GM12878 (cell line): ENCODE results near the gene PDE1C. TPM values are rescaled to one million over a fixed set of nuclear protein-coding genes. Genes with fewer than 3 reads are reported as not detected.

Experiments
- ATAC-seq: fragments of 200-7000 bp; cut with Tn5 transposase; 3 replicates; pipeline ENCODE4 v1.9.1; 2020; ENCODE audit warnings: mild to moderate bottlenecking, moderate library complexity
- BruUV-seq: library from RNA; stranded (reverse); fragments of 400-500 nt; replicated peaks from 2 replicates; lab custom pipeline; 2021; lab: Mats Ljungman, UMichigan
- CTCF ChIA-PET: fragments of 300-600 bp; sonication (Branson Sonifier 250); formaldehyde crosslinking; extraction: SDS; loops from one replicate; lab custom pipeline; 2021; ENCODE audit warnings: inconsistent platforms; lab: Yijun Ruan, JAX
- POLR2A ChIA-PET: fragments of 350-600 bp; formaldehyde crosslinking; extraction: SDS; loops from one replicate; lab custom pipeline; 2021; ENCODE audit warnings: inconsistent platforms; lab: Charles Lee
- RAD21 ChIA-PET: fragments of 300-600 bp; sonication (Branson Sonifier 250); formaldehyde crosslinking; loops from one replicate; lab custom pipeline; 2023; ENCODE audit warnings: antibody characterized with exemption; ENCODE audit not compliant: unreplicated experiment; lab: Charles Lee
- SMC1A ChIA-PET: fragments of 300-600 bp; sonication (Branson Sonifier 250); formaldehyde crosslinking; loops from one replicate; lab custom pipeline; 2023; ENCODE audit not compliant: unreplicated experiment, uncharacterized antibody; lab: Charles Lee
- DNase-seq: peaks from one replicate; pipeline ENCODE4 v3.0.0-alpha.2; 2011; ENCODE audit warnings: low read depth, low spot score
- FAIRE-seq: peaks from 3 replicates; lab custom pipeline; 2011; peaks lifted over from hg19 to GRCh38; lab: Jason Lieb, UNC
- H2AFZ ChIP-seq: 2 replicates; pipeline ENCODE4 v1.6.0; 2011; ENCODE audit warnings: low read depth, low read length, control low read depth; ENCODE audit not compliant: control insufficient read depth
- H3K27ac ChIP-seq: 2 replicates; pipeline ENCODE4 v1.5.1; 2011; ENCODE audit warnings: control low read depth; ENCODE audit not compliant: control insufficient read depth, insufficient read depth
- H3K27me3 ChIP-seq, 2 experiments: replicated peaks in 1 of 2; 2 replicates each; pipeline versions ENCODE4 v1.6.0 to v1.6.1; 2011; ENCODE audit warnings: low read length in 1 of 2; ENCODE audit not compliant: control insufficient read depth in 2 of 2, insufficient read depth in 2 of 2
- H3K36me3 ChIP-seq, 2 experiments: 2 replicates each; pipeline ENCODE4 v1.5.1; 2011; ENCODE audit warnings: low read length in 1 of 2; ENCODE audit not compliant: control insufficient read depth in 2 of 2, insufficient read depth in 2 of 2
- H3K4me1 ChIP-seq: 2 replicates; pipeline ENCODE4 v1.6.1; 2011; ENCODE audit warnings: mild to moderate bottlenecking, low read length, moderate library complexity, mixed read lengths; ENCODE audit not compliant: control insufficient read depth, insufficient read depth
- H3K4me2 ChIP-seq: 2 replicates; pipeline ENCODE4 v1.6.0; 2011; ENCODE audit warnings: control low read depth; ENCODE audit not compliant: control insufficient read depth, insufficient read depth
- H3K4me3 ChIP-seq: fragments of 200-600 bp; sonication (generic); 2 replicates; pipeline ENCODE4 v1.5.1; 2016
- H3K79me2 ChIP-seq: 2 replicates; pipeline ENCODE4 v1.6.0; 2011; ENCODE audit warnings: low read length; ENCODE audit not compliant: control insufficient read depth, insufficient read depth
- H3K9ac ChIP-seq: 2 replicates; pipeline ENCODE4 v1.8.0; 2011; ENCODE audit warnings: low read length, control low read depth, mixed read lengths; ENCODE audit not compliant: control insufficient read depth, insufficient read depth
- H3K9me3 ChIP-seq: replicated peaks from 3 replicates; pipeline ENCODE4 v1.5.1; 2011; ENCODE audit warnings: mild to moderate bottlenecking, low read length; ENCODE audit not compliant: control insufficient read depth, insufficient read depth
- H4K20me1 ChIP-seq: 2 replicates; pipeline ENCODE4 v1.6.0; 2011; ENCODE audit not compliant: control insufficient read depth, insufficient read depth
- BHLHE40 ChIP-seq, 2 experiments: fragments of 450-650 bp in 1 of 2; IDR thresholded peaks; 2 replicates each; pipeline ENCODE4 v1.6.1; 2011 to 2017; ENCODE audit warnings: low read depth in 2 of 2, borderline replicate concordance in 1 of 2, improper control_type of control experiment in 1 of 2, low read length in 1 of 2, mild to moderate bottlenecking in 1 of 2
- HDGF ChIP-seq: fragments of 450-650 bp; IDR thresholded peaks from 2 replicates; pipeline ENCODE4 v1.6.1; 2016; ENCODE audit warnings: antibody characterized with exemption
- MTA2 ChIP-seq: fragments of 450-650 bp; IDR thresholded peaks from 2 replicates; pipeline ENCODE4 v1.6.1; 2016; ENCODE audit warnings: low read depth, mild to moderate bottlenecking, moderate library complexity
- NBN ChIP-seq: fragments of 450-650 bp; IDR thresholded peaks from 2 replicates; pipeline ENCODE4 v1.6.1; 2016
- NR2C2 ChIP-seq: IDR thresholded peaks from 2 replicates; pipeline ENCODE4 v1.6.1; 2011; ENCODE audit warnings: borderline replicate concordance, low read depth; ENCODE audit not compliant: control insufficient read depth, insufficient read length
- PBX3 ChIP-seq: IDR thresholded peaks from 2 replicates; pipeline ENCODE4 v1.6.1; 2011; ENCODE audit warnings: mild to moderate bottlenecking, low read depth, low read length, moderate library complexity; ENCODE audit not compliant: insufficient replicate concordance
- RCOR1 ChIP-seq: conservative IDR thresholded peaks from 2 replicates; pipeline ENCODE4 v1.6.1; 2012; ENCODE audit warnings: low read depth, low read length, improper control_type of control experiment
- SMC3 ChIP-seq: IDR thresholded peaks from 2 replicates; pipeline ENCODE4 v1.6.1; 2011; ENCODE audit warnings: low read length, improper control_type of control experiment, borderline replicate concordance
- SREBF2 ChIP-seq: IDR thresholded peaks from 2 replicates; pipeline ENCODE4 v1.6.1; 2012; ENCODE audit warnings: mild to moderate bottlenecking, low read length
- TAF1 ChIP-seq: IDR thresholded peaks from 2 replicates; pipeline ENCODE4 v1.6.1; 2011; ENCODE audit warnings: mild to moderate bottlenecking, low read depth, low read length, borderline replicate concordance
- WGBS: methylation state at CpG from one replicate; pipeline ENCODE4 v1.1.6; 2016; ENCODE audit warnings: low lambda C conversion rate; ENCODE audit not compliant: insufficient replicate concordance, insufficient coverage; ENCODE audit errors: missing lambda C conversion rate; 5-methylcytosine and 5-hydroxymethylcytosine counted together
- in situ Hi-C: fragments of 300-500 bp; cut with MboI; formaldehyde crosslinking; loops from 9 replicates; pipeline ENCODE4 v1.14.3; 2018; ENCODE audit warnings: mixed read lengths
- intact Hi-C: fragments of 100-400 bp; cut with micrococcal nuclease; formaldehyde crosslinking; loops from one replicate; pipeline ENCODE4 v1.14.2; 2022; ENCODE audit not compliant: unreplicated experiment
- polyA plus RNA-seq, 11 experiments: library from polyadenylated mRNA; depleted of rRNA in 4 of 11; unstranded in 6 of 11; stranded (reverse) in 5 of 11; fragments of >200 nt; fragmentation: Nextera tagmentation in 4 of 11; fragmentation: Illumina TruSeq in 1 of 11; extraction: Ambion mirVana in 4 of 11; extraction: Trizol in 1 of 11; gene quantifications; 1 replicate in 1 of 11; 2 replicates in 10 of 11; pipeline versions ENCODE4 v1.2.1 to v1.2.3, GENCODE V29; 2011 to 2016; ENCODE audit warnings: inconsistent platforms in 2 of 11, missing spikeins in 2 of 11, low read depth in 1 of 11
- total RNA-seq, 4 experiments: library from RNA; depleted of rRNA in 3 of 4; stranded (reverse); fragments of >200 nt in 3 of 4; fragmentation: Illumina TruSeq in 1 of 4; extraction: Trizol in 1 of 4; gene quantifications; 2 replicates each; pipeline versions ENCODE4 v1.2.1 to v1.2.3, GENCODE V29; 2013 to 2021
- TF ChIP-seq, protein P1 (sequence below): fragments of 450-650 bp; formaldehyde crosslinking; IDR thresholded peaks from 2 replicates; pipeline ENCODE4 v1.4.0; 2022; ENCODE audit warnings: mild to moderate bottlenecking, moderate library complexity
- TF ChIP-seq, protein P2 (sequence below): fragments of 450-650 bp; formaldehyde crosslinking; IDR thresholded peaks from 2 replicates; pipeline ENCODE4 v1.5.0; 2022; ENCODE audit warnings: mild to moderate bottlenecking, missing genetic modification characterization
- TF ChIP-seq, protein P3 (sequence below): IDR thresholded peaks from 2 replicates; pipeline ENCODE4 v1.6.1; 2011; ENCODE audit warnings: low read depth, low read length, improper control_type of control experiment, borderline replicate concordance

Gene PDE1C
- total and polyA plus RNA-seq, 10 of the 15 experiments (the other 5 are each of a cell fraction or from before 2014, with no cell fraction given), result 0.29 to 2.3 (median 0.70) TPM

DNA sequence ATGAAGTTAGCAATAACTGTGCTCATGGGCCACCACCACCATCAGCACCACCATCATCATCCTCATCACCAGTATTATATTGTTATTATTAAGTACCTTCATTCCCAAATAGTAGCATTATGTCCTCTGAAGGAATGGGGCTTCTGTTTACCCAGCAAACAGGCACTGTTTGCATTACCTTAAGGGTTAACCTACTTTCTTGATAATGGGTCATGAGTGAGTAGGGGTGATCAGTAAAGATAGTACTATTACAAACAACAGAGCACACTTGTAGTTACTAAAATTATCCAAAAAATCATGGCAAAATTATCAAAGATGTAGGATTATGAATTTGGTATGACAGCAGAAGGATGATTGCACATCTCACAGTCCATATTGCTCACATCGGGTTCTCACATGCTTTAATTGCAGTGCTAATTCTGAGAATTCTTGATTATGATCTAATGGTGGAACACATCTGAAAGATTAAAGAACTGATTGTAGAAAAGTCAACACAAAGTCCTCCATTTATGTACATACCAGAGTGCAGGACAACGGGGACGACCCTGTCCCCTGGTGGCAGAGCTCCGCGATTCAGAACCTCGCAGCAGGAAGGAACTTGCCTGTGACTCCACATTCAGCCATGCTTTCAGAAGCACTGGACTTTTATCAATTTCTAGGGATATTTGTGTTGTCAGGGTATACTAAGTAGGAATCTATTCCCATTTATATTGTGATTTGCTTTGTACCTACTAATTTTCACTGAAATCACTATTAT is 31.0 kb downstream of the PDE1C start:
- RAD21 ChIA-PET, result no interaction called here
- Histone ChIP-seq H3K27me3 (peaks cover 0 to under 1% of the 10 kb centered on the region in 2 experiments; a peak in 1 of 4 replicates), H3K9me3 (no peaks in the 10 kb centered on the region; the same call in 2 of the 3 replicates), H3K36me3 (no peaks in the 10 kb centered on the region), H3K4me2 (no peak overlapping the region), H3K4me3 (no peak overlapping the region), H2AFZ (no peak overlapping the region), H3K79me2 (no peaks in the 10 kb centered on the region), H3K27ac (no peak overlapping the region), H4K20me1 (no peaks in the 10 kb centered on the region; the same call in 1 of the 2 replicates), H3K4me1 (no peaks in the 10 kb centered on the region), H3K9ac (no peak overlapping the region)
- POLR2A ChIA-PET, result no interaction called here
- no TSS peak for BruUV-seq
- intact Hi-C loops, result no loop called here
- FAIRE-seq (no peak), ATAC-seq (no peak), DNase-seq (no peak)
- CTCF ChIA-PET, result interaction anchor here (1.4 to 2.9 kb wide), 2 partner anchors 91 to 256 kb away, joined by 3 to 8 read pairs; no protein-coding TSS in a partner anchor
- WGBS, result 74% methylated on average over 6 of the region's 6 CpGs
- in situ Hi-C loops, result no loop called here
- SMC1A ChIA-PET, result interaction anchor here (0.7 kb wide), 1 partner anchor 116 kb away, joined by 3 read pairs; no protein-coding TSS in a partner anchor
- no peak for TF ChIP-seq PBX3
- TF ChIP-seq SMC3, result no peak
- no peak for TF ChIP-seq SREBF2
- TF ChIP-seq, protein P1, sequence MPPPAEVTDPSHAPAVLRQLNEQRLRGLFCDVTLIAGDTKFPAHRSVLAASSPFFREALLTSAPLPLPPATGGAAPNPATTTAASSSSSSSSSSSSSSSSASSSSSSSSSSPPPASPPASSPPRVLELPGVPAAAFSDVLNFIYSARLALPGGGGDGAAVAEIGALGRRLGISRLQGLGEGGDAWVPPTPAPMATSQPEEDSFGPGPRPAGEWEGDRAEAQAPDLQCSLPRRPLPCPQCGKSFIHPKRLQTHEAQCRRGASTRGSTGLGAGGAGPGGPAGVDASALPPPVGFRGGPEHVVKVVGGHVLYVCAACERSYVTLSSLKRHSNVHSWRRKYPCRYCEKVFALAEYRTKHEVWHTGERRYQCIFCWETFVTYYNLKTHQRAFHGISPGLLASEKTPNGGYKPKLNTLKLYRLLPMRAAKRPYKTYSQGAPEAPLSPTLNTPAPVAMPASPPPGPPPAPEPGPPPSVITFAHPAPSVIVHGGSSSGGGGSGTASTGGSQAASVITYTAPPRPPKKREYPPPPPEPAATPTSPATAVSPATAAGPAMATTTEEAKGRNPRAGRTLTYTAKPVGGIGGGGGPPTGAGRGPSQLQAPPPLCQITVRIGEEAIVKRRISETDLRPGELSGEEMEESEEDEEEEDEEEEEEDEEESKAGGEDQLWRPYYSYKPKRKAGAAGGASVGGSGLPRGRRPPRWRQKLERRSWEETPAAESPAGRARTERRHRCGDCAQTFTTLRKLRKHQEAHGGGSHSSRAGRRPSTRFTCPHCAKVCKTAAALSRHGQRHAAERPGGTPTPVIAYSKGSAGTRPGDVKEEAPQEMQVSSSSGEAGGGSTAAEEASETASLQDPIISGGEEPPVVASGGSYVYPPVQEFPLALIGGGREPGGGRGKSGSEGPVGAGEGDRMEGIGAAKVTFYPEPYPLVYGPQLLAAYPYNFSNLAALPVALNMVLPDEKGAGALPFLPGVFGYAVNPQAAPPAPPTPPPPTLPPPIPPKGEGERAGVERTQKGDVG, result no peak
- TF ChIP-seq NBN, result no peak
- TF ChIP-seq TAF1, result no peak
- no peak for TF ChIP-seq BHLHE40 (IDR thresholded peaks at IDR 0.05; ENCODE audit: borderline replicate concordance in 1 of 2, low read depth in 2 of 2, low read length in 1 of 2)
- no peak for TF ChIP-seq NR2C2
- no peak for TF ChIP-seq HDGF
- no peak for TF ChIP-seq RCOR1
- TF ChIP-seq, protein P2, sequence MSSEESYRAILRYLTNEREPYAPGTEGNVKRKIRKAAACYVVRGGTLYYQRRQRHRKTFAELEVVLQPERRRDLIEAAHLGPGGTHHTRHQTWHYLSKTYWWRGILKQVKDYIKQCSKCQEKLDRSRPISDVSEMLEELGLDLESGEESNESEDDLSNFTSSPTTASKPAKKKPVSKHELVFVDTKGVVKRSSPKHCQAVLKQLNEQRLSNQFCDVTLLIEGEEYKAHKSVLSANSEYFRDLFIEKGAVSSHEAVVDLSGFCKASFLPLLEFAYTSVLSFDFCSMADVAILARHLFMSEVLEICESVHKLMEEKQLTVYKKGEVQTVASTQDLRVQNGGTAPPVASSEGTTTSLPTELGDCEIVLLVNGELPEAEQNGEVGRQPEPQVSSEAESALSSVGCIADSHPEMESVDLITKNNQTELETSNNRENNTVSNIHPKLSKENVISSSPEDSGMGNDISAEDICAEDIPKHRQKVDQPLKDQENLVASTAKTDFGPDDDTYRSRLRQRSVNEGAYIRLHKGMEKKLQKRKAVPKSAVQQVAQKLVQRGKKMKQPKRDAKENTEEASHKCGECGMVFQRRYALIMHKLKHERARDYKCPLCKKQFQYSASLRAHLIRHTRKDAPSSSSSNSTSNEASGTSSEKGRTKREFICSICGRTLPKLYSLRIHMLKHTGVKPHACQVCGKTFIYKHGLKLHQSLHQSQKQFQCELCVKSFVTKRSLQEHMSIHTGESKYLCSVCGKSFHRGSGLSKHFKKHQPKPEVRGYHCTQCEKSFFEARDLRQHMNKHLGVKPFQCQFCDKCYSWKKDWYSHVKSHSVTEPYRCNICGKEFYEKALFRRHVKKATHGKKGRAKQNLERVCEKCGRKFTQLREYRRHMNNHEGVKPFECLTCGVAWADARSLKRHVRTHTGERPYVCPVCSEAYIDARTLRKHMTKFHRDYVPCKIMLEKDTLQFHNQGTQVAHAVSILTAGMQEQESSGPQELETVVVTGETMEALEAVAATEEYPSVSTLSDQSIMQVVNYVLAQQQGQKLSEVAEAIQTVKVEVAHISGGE (CRISPR knock-in tag), result no peak
- TF ChIP-seq, protein P3, sequence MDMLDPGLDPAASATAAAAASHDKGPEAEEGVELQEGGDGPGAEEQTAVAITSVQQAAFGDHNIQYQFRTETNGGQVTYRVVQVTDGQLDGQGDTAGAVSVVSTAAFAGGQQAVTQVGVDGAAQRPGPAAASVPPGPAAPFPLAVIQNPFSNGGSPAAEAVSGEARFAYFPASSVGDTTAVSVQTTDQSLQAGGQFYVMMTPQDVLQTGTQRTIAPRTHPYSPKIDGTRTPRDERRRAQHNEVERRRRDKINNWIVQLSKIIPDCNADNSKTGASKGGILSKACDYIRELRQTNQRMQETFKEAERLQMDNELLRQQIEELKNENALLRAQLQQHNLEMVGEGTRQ, result no peak
- TF ChIP-seq MTA2, result no peak
